PC-3 (cell line): ENCODE measurements around the gene MAGEA11.
"Not testable (repeated sequence)": the region's sequence is repeated elsewhere in the genome, so short reads cannot be mapped to it uniquely, and the experiment has no call there.

ENCODE experiments used
- EZH2 ChIP-seq: fragments of 300-600 bp; sonication (generic); IDR thresholded peaks from one replicate; pipeline ENCODE4 v1.6.1; 2017; ENCODE audit warnings: antibody characterized with exemption, mild to moderate bottlenecking, low read length; ENCODE audit not compliant: unreplicated experiment
- EZH2phosphoT487 ChIP-seq: fragments of 300-600 bp; sonication (generic); IDR thresholded peaks from 2 replicates; pipeline ENCODE4 v1.6.1; 2018; ENCODE audit warnings: mild to moderate bottlenecking, antibody characterized with exemption, low read length, borderline replicate concordance
- TF ChIP-seq, protein P1 (sequence below): fragments of 300-600 bp; sonication (generic); conservative IDR thresholded peaks from 2 replicates; pipeline ENCODE4 v1.5.1; 2017; ENCODE audit warnings: antibody characterized with exemption, low read depth, mild to moderate bottlenecking, low read length

DNA sequence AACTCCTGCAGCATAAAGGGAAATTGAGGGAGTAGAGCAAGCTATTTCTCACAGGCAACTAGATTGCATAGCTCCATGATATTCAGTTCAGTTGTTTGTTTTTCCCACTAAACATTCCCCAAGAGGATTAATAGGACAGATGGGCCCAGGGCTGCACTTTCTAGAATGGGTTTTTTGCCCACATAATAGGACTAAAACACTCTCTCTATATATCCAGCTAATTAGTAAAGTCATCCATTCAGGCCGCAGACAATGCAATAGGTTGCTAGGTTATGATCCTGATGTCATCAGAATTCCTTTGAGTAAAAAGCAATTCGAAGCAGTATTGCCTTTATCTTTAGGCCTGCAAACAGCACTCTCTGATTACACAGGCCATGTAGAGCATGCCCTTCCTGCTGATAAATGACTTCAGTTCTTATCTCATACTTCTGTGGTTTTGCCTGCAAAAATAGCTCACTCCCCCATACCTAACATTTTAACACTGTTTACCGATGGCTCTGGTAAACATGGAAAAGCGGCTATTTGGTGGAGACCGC, 11.8 kb downstream of the MAGEA11 start:
- TF ChIP-seq, protein P1, sequence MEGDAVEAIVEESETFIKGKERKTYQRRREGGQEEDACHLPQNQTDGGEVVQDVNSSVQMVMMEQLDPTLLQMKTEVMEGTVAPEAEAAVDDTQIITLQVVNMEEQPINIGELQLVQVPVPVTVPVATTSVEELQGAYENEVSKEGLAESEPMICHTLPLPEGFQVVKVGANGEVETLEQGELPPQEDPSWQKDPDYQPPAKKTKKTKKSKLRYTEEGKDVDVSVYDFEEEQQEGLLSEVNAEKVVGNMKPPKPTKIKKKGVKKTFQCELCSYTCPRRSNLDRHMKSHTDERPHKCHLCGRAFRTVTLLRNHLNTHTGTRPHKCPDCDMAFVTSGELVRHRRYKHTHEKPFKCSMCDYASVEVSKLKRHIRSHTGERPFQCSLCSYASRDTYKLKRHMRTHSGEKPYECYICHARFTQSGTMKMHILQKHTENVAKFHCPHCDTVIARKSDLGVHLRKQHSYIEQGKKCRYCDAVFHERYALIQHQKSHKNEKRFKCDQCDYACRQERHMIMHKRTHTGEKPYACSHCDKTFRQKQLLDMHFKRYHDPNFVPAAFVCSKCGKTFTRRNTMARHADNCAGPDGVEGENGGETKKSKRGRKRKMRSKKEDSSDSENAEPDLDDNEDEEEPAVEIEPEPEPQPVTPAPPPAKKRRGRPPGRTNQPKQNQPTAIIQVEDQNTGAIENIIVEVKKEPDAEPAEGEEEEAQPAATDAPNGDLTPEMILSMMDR, result not testable (repeated sequence)
- not testable (repeated sequence) for TF ChIP-seq EZH2phosphoT487, EZH2
